NCI-H2171 treated with DMSO at 0.1 percent for 48 hours (cell line): ENCODE results near the gene KCNAB1.
A peak's percentile ranks its signal among the peaks of the same experiment; 100 is the strongest.

Experiments
- DNase-seq: peaks from one replicate; lab custom pipeline; 2025; lab: John Stamatoyannopoulos, UW

KCNAB1 gene

GRCh38 chr3:156459434-156459833 lies 339.1 kb downstream of the KCNAB1 start:
- DNase-seq, result no peak

DNA sequence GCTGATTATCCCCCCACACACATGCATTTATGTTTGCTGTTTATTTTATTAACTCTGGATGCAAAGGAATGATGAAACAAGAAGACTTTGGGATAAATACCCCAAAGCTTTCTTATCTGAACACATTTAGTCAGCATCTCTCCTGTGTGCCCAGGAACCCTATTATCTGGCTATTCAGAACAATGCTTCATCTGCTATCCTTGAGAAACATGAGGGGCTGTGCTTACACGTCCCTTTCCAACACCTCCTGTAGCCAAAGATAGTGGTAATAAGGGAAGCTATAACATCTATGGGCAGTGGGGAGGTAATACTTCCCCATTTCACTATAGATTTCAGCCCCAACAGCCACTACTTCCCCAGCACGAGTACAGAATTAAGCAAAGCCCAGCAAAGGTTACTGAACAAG lies 339.8 kb downstream of the KCNAB1 start:
- no peak for DNase-seq

GRCh38 chr3:156461889-156462288 lies 341.5 kb downstream of the KCNAB1 start:
- DNase-seq, result no peak

DNA sequence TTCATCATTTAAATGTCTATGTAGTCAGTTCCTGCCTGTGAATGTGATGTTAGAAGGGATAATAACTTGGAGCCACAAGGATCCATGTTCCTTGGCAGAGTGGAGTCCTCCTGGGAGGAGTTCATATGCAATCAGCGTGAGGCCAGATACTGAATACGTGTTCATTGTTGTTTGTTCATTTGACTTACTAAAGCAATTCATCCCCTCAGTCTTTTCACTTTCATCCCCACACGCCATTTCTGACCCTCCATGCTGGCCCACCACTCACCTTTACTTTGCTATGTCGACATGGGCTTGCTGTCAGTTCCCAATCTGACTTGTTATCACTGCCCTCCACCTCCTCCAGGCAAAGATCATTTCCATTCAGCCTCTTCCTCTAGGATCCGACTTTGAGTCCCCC lies 342.7 kb downstream of the KCNAB1 start:
- no peak for DNase-seq

DNA sequence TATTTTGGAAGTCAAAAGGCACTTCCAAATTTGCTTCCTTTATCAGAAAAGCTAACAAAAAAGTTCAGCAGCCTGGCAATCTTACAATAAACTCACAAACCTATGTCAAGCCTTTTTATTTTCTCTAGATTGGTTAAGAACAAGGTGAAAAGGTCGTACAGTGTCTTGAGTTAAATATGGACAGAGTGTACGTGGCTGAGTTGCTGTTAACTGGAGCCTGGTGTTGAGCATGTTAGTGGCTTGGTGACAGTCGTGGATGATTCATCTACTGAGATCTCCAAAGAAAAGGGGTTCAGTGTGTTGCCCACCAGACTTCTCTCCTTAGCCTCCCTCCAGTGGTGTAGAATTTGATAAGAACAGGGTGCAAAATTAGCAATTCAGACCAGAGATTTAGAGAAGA lies 344.8 kb downstream of the KCNAB1 start:
- no peak for DNase-seq

- no peak for DNase-seq
Measured at GRCh38 chr3:156469456-156469855, 349.1 kb downstream of the KCNAB1 start.

DNA sequence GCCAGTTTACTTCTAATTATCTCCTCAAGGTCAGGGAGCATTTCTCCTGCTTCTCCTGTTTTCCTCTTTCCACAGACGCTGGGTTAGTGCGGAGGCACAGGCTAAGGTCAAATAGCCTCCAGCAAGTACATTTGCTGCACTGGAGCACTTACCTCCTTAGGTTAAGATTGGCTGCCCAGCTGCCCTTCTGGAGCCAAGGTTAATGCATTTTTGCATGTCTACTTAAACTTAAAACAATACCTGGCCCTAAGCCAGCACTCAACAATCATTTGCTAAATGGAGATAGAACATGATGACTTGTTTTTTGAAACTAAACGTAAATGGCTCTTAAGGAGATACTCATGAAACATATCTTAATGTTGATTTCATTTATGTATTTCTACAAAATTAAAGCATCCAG lies 351.1 kb downstream of the KCNAB1 start:
- no peak for DNase-seq

- no peak for DNase-seq
Measured at GRCh38 chr3:156472150-156472549, 351.8 kb downstream of the KCNAB1 start.

DNA sequence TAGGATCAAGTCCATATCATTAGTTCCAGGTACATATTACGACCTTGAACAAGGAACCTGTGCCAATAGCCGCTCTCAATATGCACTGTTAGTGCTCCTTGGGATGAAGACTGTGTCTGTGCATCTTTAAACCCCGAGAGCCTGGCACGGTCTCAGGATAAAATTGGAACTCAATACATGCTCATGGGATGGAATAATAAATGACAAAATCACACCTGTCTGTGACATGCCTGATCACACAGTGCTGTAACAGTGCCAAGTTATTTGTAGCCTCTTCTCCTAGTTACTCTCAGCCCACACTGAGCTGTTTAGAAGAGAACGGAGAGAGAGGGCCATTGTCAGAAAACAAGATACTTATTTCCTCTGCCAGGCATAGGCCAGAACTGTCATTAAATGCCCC lies 352.3 kb downstream of the KCNAB1 start:
- peak; percentile 88 for DNase-seq

DNA sequence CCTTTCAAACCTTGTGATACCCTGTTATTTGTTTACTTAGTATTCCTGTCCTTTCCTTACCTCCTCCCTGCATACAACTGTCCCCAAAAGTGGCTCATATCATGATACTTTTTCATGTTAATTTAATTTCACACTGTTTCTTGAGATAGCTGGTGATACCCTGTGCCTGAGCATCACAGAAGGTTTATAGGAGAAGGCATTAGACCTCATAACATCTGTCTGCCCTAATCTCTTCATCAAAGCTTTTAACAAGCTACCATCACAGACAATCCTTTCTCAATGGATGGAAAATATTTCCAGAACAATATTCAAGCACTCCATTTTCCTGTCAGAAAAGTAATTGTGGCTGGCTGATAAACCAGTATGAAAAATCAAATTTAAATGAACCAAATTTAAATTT lies 353.0 kb downstream of the KCNAB1 start:
- DNase-seq, result peak; percentile 60

GRCh38 chr3:156474560-156475389 lies 354.4 kb downstream of the KCNAB1 start:
- DNase-seq, result peak; percentile 8

GRCh38 chr3:156477323-156477722 lies 356.9 kb downstream of the KCNAB1 start:
- DNase-seq, result no peak

- DNase-seq, result peak; percentile 98
Measured at GRCh38 chr3:156478891-156479290, 358.5 kb downstream of the KCNAB1 start.

- no peak for DNase-seq
Measured at GRCh38 chr3:156479604-156480003, 359.2 kb downstream of the KCNAB1 start.

GRCh38 chr3:156480949-156481348 lies 360.6 kb downstream of the KCNAB1 start:
- peak; percentile 15 for DNase-seq

- DNase-seq, result no peak
Measured at GRCh38 chr3:156483002-156483401, 362.6 kb downstream of the KCNAB1 start.

- no peak for DNase-seq
Measured at GRCh38 chr3:156483426-156483825, 363.0 kb downstream of the KCNAB1 start.

- DNase-seq, result peak; percentile 80
Measured at GRCh38 chr3:156483961-156484787, 363.8 kb downstream of the KCNAB1 start.

DNA sequence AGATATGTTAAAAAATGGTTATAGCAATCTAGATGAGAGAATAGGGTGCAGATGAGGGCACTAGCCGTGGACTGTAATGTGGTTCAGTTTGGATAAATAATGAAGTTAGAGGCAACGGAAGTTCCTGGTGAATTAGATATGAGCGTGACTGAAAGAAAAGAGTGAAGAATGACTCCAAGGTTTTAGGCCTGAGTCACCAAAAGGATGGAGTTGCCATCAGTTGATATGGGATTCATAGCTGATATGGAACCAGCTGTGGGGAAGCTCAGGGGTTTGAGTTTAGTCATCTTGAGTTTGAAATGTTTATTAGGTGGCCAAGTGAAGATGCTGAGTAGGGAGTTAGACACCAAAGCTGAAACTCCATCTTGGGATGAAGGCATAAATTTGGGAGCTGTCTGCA lies 368.4 kb downstream of the KCNAB1 start:
- DNase-seq, result no peak

DNA sequence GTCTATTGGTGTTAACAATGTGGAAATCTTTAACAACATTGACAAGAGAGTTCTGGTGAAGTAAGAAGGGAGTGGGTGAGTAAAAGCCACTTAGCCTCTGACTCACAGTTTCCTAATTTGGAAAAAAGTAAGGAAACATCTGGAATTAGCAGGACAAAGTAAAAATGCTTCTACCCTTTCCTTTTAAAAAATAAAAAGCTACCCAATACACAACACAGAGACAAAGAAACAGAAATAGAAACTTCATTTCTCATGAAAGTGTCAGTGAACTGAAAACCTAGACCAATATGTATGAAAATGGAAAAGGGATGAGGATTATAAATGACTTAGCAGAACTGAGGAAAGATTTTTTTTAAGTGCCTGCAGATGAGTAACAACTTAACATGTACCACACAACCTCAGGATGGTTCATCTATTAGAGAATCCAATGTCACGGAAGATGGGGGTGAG lies 369.1 kb downstream of the KCNAB1 start:
- no peak for DNase-seq

DNA sequence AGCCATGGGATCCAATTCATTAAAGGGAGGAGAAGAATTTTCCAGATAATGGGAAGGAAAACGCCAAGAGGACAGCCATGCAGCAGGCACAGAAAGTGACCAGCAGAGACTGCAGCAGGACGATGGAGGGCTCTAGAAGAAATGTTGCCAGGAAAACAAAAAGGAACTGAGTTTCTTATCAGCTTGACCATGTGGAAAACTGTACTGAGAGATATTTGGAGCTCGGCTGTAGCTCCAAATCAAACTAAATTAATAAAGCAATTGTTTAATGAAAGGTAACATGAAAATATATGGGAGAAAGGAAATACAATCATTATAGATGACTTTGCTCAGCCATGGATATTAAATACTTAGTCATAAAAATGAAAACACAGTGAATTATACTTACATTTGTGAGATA lies 370.8 kb downstream of the KCNAB1 start:
- DNase-seq, result no peak

- DNase-seq, result no peak
Measured at GRCh38 chr3:156492801-156493261, 372.5 kb downstream of the KCNAB1 start.

- DNase-seq, result no peak
Measured at GRCh38 chr3:156493887-156494286, 373.5 kb downstream of the KCNAB1 start.
